Suprapubic skin (tissue), 4 donors: ENCODE results near the gene ADGRD1. TPM values are rescaled to one million over a fixed set of nuclear protein-coding genes. Genes with fewer than 3 reads are reported as not detected.
A peak's percentile ranks its signal among the peaks of the same experiment; 100 is the strongest.

Experiments
- DNase-seq, 2 donors: peaks; one replicate each; pipeline ENCODE4 v3.0.0-alpha.2; 2019; ENCODE audit warnings: low spot score in 2 of 2
- H3K27ac ChIP-seq: fragments of 200-600 bp; sonication (generic); one replicate; pipeline ENCODE4 v1.5.1; 2019
- H3K27me3 ChIP-seq: fragments of 200-600 bp; sonication (generic); one replicate; pipeline ENCODE4 v1.5.1; 2019
- H3K36me3 ChIP-seq: fragments of 200-600 bp; sonication (generic); one replicate; pipeline ENCODE4 v1.5.1; 2019
- H3K4me1 ChIP-seq: fragments of 200-600 bp; sonication (generic); one replicate; pipeline ENCODE4 v1.5.1; 2019
- H3K4me3 ChIP-seq: fragments of 200-600 bp; sonication (generic); one replicate; pipeline ENCODE4 v1.5.1; 2019; ENCODE audit warnings: mild to moderate bottlenecking
- H3K9me3 ChIP-seq: fragments of 200-600 bp; sonication (generic); one replicate; pipeline ENCODE4 v1.5.1; 2019
- CTCF ChIP-seq, 2 donors: fragments of 200-600 bp in 1 of 2; fragments of 450-650 bp in 1 of 2; sonication (generic) in 1 of 2; IDR thresholded peaks; one replicate each; pipeline ENCODE4 v1.5.1; 2016 to 2019; ENCODE audit warnings: antibody characterized with exemption in 2 of 2, mild to moderate bottlenecking in 1 of 2, moderate library complexity in 1 of 2
- EP300 ChIP-seq: sonication (generic); formaldehyde crosslinking; IDR thresholded peaks from one replicate; pipeline ENCODE4 v1.6.1; 2017; ENCODE audit warnings: antibody characterized with exemption
- POLR2A ChIP-seq, 2 donors: fragments of 450-650 bp; IDR thresholded peaks; one replicate each; pipeline ENCODE4 v1.6.1; 2017; ENCODE audit warnings: antibody characterized with exemption in 2 of 2, mild to moderate bottlenecking in 2 of 2, moderate library complexity in 2 of 2
- POLR2AphosphoS5 ChIP-seq, 3 donors: sonication (generic); formaldehyde crosslinking; IDR thresholded peaks; one replicate each; pipeline ENCODE4 v1.6.1; 2017; ENCODE audit warnings: antibody characterized with exemption in 3 of 3
- WGBS: methylation state at CpG from one replicate; pipeline ENCODE4 v1.1.5; 2018; 5-methylcytosine and 5-hydroxymethylcytosine counted together
- total RNA-seq, 4 donors: library from RNA; depleted of rRNA; stranded (reverse); fragments of >200 nt; gene quantifications; one replicate each; pipeline ENCODE4 v1.1.0, GENCODE V29; 2016

Gene ADGRD1
- total RNA-seq, 4 donors from 2014 or later: 4.2 to 12.4 (median 10.4) TPM

GRCh38 chr12:131134523-131135310, 181.0 kb downstream of the ADGRD1 start:
- WGBS: 75% methylated on average over 9 of the region's 9 CpGs
- Histone ChIP-seq H3K36me3 (no peaks in the 10 kb centered on the region), H3K4me3 (no peak overlapping the region), H3K9me3 (no peaks in the 10 kb centered on the region), H3K27me3 (peaks cover 7% of the 10 kb centered on the region), H3K27ac (no peak overlapping the region), H3K4me1 (peaks cover 8% of the 10 kb centered on the region)
- no peak for DNase-seq
- TF ChIP-seq CTCF (IDR thresholded peaks at IDR 0.05) (no peak), EP300 (no peak)

- H3K36me3 ChIP-seq: no peaks in the 10 kb centered on the region
- peaks cover 7% of the 10 kb centered on the region for H3K27me3 ChIP-seq
- H3K27ac ChIP-seq: no peak overlapping the region
- peaks cover 8% of the 10 kb centered on the region for H3K4me1 ChIP-seq
- no peak overlapping the region for H3K4me3 ChIP-seq
- no peaks in the 10 kb centered on the region for H3K9me3 ChIP-seq
- DNase-seq: no peak
- TF ChIP-seq CTCF (IDR thresholded peaks at IDR 0.05) (no peak), EP300 (no peak), POLR2A (IDR thresholded peaks at IDR 0.05) (no peak)
- 100% methylated on average over 4 of the region's 13 CpGs for WGBS
Observed at GRCh38 chr12:131135311-131135785, 181.6 kb downstream of the ADGRD1 start.

GRCh38 chr12:131135786-131136538, 182.3 kb downstream of the ADGRD1 start:
- TF ChIP-seq POLR2A (IDR thresholded peaks at IDR 0.05) (no peak), CTCF (IDR thresholded peaks at IDR 0.05) (no peak), POLR2AphosphoS5 (IDR thresholded peaks at IDR 0.05) (no peak), EP300 (no peak)
- H3K4me1 ChIP-seq: peaks cover 8% of the 10 kb centered on the region
- H3K4me3 ChIP-seq: no peak overlapping the region
- H3K27ac ChIP-seq: no peak overlapping the region
- H3K27me3 ChIP-seq: peaks cover 7% of the 10 kb centered on the region
- H3K9me3 ChIP-seq: no peaks in the 10 kb centered on the region
- peak in 1 of 2 donors; percentile 55 for DNase-seq
- WGBS: 65% methylated on average over 9 of the region's 19 CpGs
- no peaks in the 10 kb centered on the region for H3K36me3 ChIP-seq

GRCh38 chr12:131136539-131136872, 182.8 kb downstream of the ADGRD1 start:
- Histone ChIP-seq H3K9me3 (no peaks in the 10 kb centered on the region), H3K36me3 (no peaks in the 10 kb centered on the region), H3K4me1 (peaks cover 8% of the 10 kb centered on the region), H3K27ac (no peak overlapping the region), H3K4me3 (no peak overlapping the region), H3K27me3 (peaks cover 7% of the 10 kb centered on the region)
- TF ChIP-seq POLR2AphosphoS5 (IDR thresholded peaks at IDR 0.05): no peak
- no peak for TF ChIP-seq EP300
- TF ChIP-seq POLR2A (IDR thresholded peaks at IDR 0.05): no peak
- no peak for TF ChIP-seq CTCF (IDR thresholded peaks at IDR 0.05)
- DNase-seq: no peak
- 77% methylated on average over 11 of the region's 13 CpGs for WGBS
